Muscle layer of colon (tissue), 2 donors: Measurements from ENCODE around the gene MRAS.

Experiments
- H3K27ac ChIP-seq: one replicate; pipeline ENCODE4 v1.7.0; 2013; ENCODE audit warnings: low read depth, mild to moderate bottlenecking, low read length, moderate library complexity
- H3K27me3 ChIP-seq, 2 donors: one replicate each; pipeline ENCODE4 v1.7.0; 2013; ENCODE audit warnings: low read length in 2 of 2, mild to moderate bottlenecking in 2 of 2; ENCODE audit not compliant: insufficient read depth in 2 of 2, control insufficient read depth in 1 of 2
- H3K36me3 ChIP-seq: one replicate; pipeline ENCODE4 v1.7.0; 2013; ENCODE audit warnings: mild to moderate bottlenecking, low read length; ENCODE audit not compliant: insufficient read depth
- H3K4me1 ChIP-seq: one replicate; pipeline ENCODE4 v1.7.0; 2013; ENCODE audit warnings: mild to moderate bottlenecking, low read length; ENCODE audit not compliant: insufficient read depth
- H3K4me3 ChIP-seq, 2 donors: one replicate each; pipeline ENCODE4 v1.7.0; 2013; ENCODE audit warnings: low read length in 2 of 2, low read depth in 1 of 2, mild to moderate bottlenecking in 1 of 2, moderate library complexity in 1 of 2
- H3K9ac ChIP-seq: one replicate; pipeline ENCODE4 v1.7.0; 2013; ENCODE audit warnings: low read length
- H3K9me3 ChIP-seq: one replicate; pipeline ENCODE4 v1.7.0; 2013; ENCODE audit warnings: mild to moderate bottlenecking, low read length
- donor health status: abdominal sarcoma.
- donor health status: Adenocarcinoma of cecum.

Gene MRAS

DNA sequence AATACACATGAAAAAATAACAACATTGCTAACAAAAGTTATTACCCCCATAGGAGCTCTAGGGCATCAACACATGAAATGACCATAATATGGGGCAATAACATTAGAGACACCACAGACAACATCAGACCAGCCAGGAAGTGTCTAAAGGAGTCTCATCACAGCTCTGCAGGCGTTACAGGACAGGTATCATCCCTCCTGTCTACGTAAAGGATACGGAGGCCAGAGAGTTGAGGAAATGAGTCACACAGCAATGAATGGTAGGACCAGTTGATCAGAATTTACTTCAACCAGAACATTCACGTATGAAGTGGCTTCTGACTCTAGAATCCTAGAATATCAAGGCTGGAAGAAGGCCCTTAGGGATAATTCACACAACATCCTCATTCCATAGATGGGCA lies 20.5 kb upstream of the MRAS start:
- no peak overlapping the region for H3K4me3 ChIP-seq
- H3K36me3 ChIP-seq = no peaks in the 10 kb centered on the region
- H3K27ac ChIP-seq = no peak overlapping the region
- no peak overlapping the region for H3K9ac ChIP-seq
- no peaks in the 10 kb centered on the region for H3K9me3 ChIP-seq
- H3K27me3 ChIP-seq = no peaks in the 10 kb centered on the region
- H3K4me1 ChIP-seq = peaks cover 8% of the 10 kb centered on the region

DNA sequence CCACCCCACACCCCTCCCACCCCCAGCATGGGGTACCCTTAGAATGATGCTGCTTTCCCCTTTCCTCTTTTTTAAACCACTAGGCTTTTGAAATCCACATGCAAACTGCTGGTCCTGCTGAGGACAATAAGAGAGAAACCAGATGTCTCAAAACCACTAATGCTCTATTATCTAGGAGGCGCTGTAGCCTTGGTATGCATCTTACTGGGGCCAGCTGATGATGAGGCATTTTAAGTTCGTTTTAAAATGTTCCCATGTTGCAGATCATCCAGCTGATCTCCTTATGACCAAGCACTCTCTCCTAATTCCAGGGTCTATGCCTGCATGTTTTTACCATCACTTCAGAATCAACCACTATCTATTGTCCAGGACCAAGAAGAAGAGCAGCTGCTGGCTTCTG lies 20.0 kb upstream of the MRAS start:
- H3K27ac ChIP-seq = no peak overlapping the region
- peaks cover 8% of the 10 kb centered on the region for H3K4me1 ChIP-seq
- H3K27me3 ChIP-seq = no peaks in the 10 kb centered on the region
- H3K36me3 ChIP-seq = no peaks in the 10 kb centered on the region
- H3K4me3 ChIP-seq = peak overlapping the region in 1 of 2 donors; percentile 65
- no peaks in the 10 kb centered on the region for H3K9me3 ChIP-seq
- H3K9ac ChIP-seq = no peak overlapping the region

DNA sequence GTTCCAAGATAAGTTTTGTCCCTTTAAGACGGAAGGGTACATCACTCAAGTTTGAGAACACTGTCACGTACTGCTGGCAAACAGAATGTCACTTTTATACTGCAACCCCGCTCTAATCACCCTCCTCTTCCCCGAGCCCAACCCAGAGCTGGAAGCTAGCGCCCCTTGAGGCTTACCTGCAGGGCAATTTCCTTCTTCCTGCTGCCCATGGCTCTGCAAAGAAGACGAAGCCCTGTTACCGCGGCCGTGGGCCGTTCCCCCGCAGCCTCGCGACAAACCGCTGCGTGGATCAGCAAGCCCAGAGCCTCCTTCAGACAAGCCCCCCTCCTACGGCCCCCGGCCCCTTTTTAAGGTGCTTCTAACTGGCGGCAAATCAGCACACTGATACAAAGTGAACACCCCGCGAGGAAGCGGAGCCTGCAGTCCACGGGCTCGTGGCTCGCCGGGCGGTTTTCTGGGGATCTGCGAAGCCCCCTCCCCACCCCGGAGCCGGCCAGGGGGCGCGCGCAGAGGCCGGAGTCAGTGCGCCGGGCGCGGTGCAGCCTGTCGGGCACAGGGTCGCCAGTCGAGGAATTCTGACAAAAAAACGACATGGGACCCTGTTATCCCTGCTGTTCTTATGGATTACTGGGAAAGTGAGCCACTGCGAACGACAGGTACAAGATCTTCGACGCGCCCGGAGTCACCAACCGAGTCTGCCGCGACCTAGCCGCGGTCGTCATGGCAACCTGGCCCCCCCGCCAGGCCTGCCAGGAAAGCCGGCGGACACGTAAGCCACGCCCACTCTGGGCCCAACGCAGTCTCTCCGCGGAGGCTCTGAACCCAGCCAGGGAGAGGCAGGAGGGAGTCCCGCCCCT lies 19.0 kb upstream of the MRAS start, which contains the start of gene NME9:
TSS of gene NME9 (minus strand) at position 725 of the 857 bp plus-strand sequence. CDS start at position 209, 516 bp downstream.
- no peaks in the 10 kb centered on the region for H3K27me3 ChIP-seq
- peak within 1 kb of the TSS; percentile 65 to 75 for H3K4me3 ChIP-seq
- peaks cover 8% of the 10 kb centered on the region for H3K4me1 ChIP-seq
- H3K36me3 ChIP-seq = no peaks in the 10 kb centered on the region
- H3K9ac ChIP-seq = no peak within 1 kb of the TSS
- peak within 1 kb of the TSS; percentile 73 for H3K27ac ChIP-seq
- H3K9me3 ChIP-seq = no peaks in the 10 kb centered on the region

DNA sequence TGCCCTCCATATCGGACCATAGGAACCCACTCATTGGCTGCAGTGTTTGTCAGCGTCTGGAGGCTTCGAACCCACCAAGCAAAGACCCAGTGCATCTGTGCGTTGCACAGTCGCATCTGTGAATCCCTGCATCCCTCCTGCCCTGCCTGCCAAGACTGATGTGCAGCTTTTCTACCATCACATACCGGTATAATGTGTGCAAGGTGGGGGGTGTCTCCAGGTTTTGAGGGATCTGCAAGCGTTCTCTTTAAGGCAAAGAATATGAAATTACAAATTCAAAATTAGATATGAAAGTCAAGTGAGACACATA lies 18.4 kb upstream of the MRAS start:
- Histone ChIP-seq H3K4me1 (peaks cover 8% of the 10 kb centered on the region), H3K9ac (no peak overlapping the region), H3K4me3 (peak overlapping the region; percentile 65 to 75), H3K27me3 (no peaks in the 10 kb centered on the region), H3K36me3 (no peaks in the 10 kb centered on the region), H3K9me3 (no peaks in the 10 kb centered on the region), H3K27ac (no peak overlapping the region)

DNA sequence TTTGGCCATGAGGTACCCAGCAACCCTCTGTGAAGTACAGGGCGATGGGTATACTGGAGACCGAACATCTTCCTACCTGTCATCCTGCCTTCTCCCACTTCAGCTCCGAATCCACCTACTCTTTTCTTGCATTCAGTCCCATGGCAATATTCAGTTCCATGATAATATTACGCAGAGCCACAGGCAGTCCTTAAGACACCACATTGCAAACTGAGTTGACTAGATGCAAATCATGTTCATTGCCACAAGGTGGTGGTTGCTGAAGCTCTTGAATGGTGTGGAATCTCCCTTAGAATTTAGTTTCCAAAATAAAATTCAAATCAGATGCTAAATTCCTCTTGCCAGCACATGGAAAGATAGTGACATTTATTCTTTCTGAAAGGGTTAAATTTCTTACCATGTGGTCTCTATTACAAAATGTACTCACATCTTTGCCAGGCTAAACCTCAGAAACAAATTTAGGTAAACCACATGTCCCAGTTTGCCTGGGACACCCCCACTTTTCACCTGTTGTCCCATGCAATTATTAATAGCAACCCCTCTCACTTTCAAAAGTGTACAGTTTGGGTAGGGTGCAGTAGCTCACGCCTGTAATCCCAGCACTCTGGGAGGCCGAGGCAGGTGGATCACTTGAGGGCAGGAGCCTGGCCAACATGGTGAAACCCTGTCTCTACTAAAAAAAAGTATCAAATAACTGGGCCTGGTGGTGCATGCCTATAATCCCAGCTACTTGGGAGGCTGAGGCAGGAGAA lies 17.1 kb upstream of the MRAS start:
- no peaks in the 10 kb centered on the region for H3K9me3 ChIP-seq
- H3K9ac ChIP-seq = no peak overlapping the region
- H3K27me3 ChIP-seq = no peaks in the 10 kb centered on the region
- no peak overlapping the region for H3K4me3 ChIP-seq
- peaks cover 8% of the 10 kb centered on the region for H3K4me1 ChIP-seq
- no peak overlapping the region for H3K27ac ChIP-seq
- no peaks in the 10 kb centered on the region for H3K36me3 ChIP-seq

DNA sequence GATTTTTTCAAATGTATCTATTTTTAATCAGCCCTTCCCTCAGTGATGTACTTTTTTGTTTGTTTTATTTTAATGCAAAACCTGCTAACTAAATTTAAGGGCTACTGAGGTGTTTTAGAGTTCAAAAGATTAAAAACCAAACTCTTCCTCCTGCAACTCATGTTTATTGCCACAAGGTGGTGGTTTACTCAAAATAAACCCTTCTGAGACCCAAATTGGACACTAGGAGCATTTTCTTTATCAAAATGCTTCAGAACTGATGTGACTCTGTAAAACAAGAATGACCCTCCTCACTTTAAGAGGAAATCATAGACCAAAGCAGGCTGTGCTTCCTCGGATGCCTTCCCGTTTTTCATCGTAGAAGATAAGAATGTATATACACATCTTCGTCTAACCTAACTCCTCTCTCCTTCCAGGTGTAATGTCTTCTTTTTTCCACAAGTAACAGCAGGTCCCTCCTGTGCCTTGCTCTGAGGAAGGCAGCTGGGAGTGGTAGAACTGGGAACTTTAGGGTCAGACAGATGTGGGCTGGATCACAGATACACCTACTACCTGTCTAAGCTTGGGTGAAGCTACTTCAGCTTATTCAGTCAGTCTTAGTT lies 15.8 kb upstream of the MRAS start:
- Histone ChIP-seq H3K36me3 (no peaks in the 10 kb centered on the region), H3K9me3 (no peaks in the 10 kb centered on the region), H3K27me3 (no peaks in the 10 kb centered on the region), H3K4me1 (peaks cover 8% of the 10 kb centered on the region), H3K27ac (no peak overlapping the region), H3K9ac (no peak overlapping the region), H3K4me3 (no peak overlapping the region)

DNA sequence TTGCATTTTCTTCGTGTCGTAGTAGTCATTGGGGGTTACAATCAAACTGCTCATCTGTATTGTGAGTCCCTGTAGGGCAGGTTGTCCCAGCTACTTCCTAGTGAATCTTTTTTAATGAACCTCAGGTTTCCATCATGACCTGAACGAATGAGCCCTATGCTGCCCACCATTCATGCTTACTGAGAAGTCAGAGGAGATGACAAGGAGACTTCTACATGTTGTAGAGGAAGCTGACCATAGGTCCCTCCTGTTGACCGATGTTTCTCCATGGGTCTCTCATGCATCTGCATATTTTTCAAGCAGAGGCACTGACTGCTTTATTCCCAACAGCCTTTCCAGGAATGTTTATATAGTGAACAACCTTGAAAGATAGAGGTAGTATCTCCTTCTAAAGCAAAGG lies 13.8 kb upstream of the MRAS start:
- no peaks in the 10 kb centered on the region for H3K4me1 ChIP-seq
- no peak overlapping the region for H3K9ac ChIP-seq
- no peaks in the 10 kb centered on the region for H3K9me3 ChIP-seq
- H3K27ac ChIP-seq = no peak overlapping the region
- no peaks in the 10 kb centered on the region for H3K27me3 ChIP-seq
- no peak overlapping the region for H3K4me3 ChIP-seq
- H3K36me3 ChIP-seq = no peaks in the 10 kb centered on the region

DNA sequence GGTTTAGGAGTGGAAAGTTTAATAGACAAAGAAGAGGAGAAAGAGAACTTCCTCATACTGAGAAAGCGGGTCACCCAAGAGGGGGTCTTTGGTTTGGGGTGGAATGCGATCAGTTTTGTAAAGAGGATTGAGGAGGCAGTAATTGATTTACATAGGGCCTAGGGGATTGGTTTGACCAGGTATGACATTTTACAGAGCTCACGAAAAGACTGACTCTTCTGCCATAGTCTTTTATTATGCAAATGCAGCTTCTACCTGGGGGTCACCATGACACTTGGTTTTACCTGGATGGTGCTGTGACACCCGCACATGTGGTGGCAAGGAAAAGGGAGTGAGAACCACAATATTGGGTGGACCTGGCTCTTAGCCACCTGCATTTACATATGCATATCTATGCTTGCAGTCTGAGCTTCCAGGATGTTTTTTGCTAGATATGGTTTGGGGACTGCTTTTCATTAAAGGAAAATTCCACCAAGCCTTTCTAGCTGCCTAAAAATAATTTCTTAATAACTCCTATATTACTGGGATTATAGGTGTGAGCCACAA lies 11.9 kb upstream of the MRAS start:
- Histone ChIP-seq H3K9ac (no peak overlapping the region), H3K36me3 (no peaks in the 10 kb centered on the region), H3K4me1 (no peaks in the 10 kb centered on the region), H3K9me3 (no peaks in the 10 kb centered on the region), H3K27ac (no peak overlapping the region), H3K27me3 (no peaks in the 10 kb centered on the region), H3K4me3 (no peak overlapping the region)

DNA sequence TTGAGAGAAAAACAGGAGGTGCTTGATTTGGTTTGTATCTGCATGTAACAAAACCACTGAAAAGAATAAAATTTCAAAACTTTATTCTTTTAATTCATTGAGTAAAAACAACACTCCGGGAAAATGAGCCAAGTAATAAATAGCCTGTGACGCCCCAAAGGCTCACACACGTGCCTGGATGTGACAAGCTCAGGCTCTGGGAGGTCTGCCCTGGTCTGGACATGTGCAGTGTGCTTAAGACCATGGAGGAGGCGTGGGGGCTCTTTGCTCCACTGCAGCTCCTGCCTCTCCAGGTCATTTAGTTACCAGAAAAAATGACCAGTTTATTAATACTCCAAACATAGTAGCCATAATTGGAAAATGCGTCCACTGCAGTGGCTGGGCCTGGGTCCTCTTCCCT lies 10.1 kb upstream of the MRAS start:
- Histone ChIP-seq H3K4me3 (no peak overlapping the region), H3K36me3 (no peaks in the 10 kb centered on the region), H3K4me1 (no peaks in the 10 kb centered on the region), H3K27me3 (no peaks in the 10 kb centered on the region), H3K9me3 (no peaks in the 10 kb centered on the region), H3K27ac (no peak overlapping the region), H3K9ac (no peak overlapping the region)

DNA sequence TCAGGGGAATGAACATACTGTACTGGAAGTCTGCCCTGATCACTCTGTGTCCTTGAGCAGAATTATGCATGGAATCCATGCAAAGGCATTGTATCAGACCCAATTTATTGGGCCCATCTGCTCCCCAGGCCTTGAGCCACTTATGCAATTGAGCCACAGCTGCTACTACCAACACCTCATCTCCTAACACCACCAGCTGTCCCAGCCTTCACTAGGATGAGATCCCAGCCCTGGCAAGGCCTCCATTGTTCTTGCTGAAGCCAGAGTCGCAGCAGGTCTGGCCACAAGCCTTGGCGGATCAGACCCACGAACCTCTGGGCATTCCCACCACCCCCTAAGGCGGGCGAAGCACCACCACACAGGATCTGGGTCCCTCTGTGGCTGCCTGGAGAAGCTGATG lies 9.6 kb upstream of the MRAS start:
- Histone ChIP-seq H3K4me1 (no peaks in the 10 kb centered on the region), H3K27ac (no peak overlapping the region), H3K4me3 (no peak overlapping the region), H3K9me3 (no peaks in the 10 kb centered on the region), H3K27me3 (no peaks in the 10 kb centered on the region), H3K36me3 (no peaks in the 10 kb centered on the region), H3K9ac (no peak overlapping the region)

DNA sequence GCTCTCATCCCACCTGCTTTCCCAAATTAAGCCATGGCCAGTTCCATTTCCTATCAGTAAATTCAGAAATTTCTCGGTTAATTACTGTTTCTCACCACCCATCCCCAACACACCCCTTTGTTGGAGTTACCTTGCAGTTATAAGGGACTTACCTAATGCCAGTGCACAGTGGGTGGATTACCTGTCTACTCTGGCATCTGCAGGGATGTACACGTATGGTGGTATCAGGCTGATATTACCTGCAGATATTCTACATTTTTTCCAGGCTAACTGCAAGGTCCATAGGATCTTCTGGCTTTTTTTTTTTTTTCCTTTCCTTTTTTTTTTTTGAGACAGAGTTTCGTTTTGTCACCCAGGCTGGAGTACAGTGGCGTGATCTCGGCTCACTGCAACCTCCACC lies 7.9 kb upstream of the MRAS start:
- H3K9ac ChIP-seq = no peak overlapping the region
- no peaks in the 10 kb centered on the region for H3K4me1 ChIP-seq
- H3K9me3 ChIP-seq = no peaks in the 10 kb centered on the region
- no peaks in the 10 kb centered on the region for H3K27me3 ChIP-seq
- H3K27ac ChIP-seq = no peak overlapping the region
- no peak overlapping the region for H3K4me3 ChIP-seq
- no peaks in the 10 kb centered on the region for H3K36me3 ChIP-seq
